HTERT RPE-1 (cell line): ENCODE data around the gene BMAL1.

Experiments used
- in situ Hi-C: fragments of 300-500 bp; cut with MboI; formaldehyde crosslinking; loops from 4 replicates; pipeline ENCODE4 v1.14.3; 2020; ENCODE audit warnings: low sequenced_read_pairs

BMAL1 gene

DNA sequence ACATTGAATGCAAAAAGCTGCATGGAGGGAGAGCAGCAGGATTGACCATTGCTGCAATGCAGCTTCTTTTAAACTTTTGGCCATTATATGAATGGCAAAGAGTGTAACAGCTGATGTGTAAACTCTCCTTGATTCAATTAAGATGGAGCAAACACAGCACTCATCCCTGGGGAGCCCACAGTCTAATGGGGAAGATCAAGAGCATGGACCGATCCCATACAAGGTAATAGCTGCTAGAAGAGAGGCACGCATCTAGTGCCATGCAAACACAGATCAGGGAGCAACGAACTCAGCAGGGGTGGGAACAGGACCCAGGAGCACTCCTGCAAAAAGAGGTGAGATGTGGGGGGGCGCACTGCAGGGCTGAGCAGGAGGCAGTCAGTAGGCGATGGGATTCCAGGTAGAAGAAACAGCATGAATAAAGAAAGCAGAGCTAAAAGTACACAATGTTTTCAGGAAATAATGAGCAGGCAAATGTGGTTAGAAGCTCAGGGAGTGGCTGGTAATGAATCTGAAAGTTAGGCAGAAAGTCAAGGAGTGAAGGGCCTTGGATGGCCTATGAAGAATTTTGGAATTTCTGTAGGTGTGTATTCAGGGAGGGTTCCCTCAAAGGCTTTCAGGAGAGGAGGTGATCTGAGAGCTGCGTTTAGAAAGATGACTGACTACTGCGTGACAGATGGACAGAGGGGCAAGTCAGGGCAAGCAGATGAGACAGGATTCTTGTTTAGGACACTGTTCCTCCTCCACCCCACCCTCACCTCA lies 17.2 kb upstream of the BMAL1 start:
- in situ Hi-C loops: no loop called here

- in situ Hi-C loops: no loop called here
Observed at GRCh38 chr11:13260963-13261588, 16.5 kb upstream of the BMAL1 start.

- in situ Hi-C loops: no loop called here
Observed at GRCh38 chr11:13261591-13262061, 16.0 kb upstream of the BMAL1 start.

DNA sequence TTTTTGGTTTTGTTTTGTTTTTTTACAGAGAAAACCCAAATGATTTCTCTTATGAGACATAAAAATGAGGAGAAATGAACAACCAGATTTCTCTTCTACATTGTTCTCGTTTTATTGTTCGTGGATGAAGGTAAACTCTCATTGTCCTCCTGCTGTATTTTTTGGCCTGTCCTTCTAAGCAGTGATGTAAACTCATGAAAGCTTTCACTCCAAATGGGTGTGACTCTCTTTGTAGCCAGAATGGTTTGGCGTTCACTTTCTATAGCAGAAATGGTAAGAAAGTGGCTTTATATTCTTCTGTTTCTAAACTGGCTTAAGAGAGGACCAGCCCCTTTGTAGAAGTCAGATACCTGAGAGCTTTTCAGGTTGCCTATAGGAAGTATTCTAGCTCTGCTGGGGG lies 15.5 kb upstream of the BMAL1 start:
- in situ Hi-C loops: no loop called here

DNA sequence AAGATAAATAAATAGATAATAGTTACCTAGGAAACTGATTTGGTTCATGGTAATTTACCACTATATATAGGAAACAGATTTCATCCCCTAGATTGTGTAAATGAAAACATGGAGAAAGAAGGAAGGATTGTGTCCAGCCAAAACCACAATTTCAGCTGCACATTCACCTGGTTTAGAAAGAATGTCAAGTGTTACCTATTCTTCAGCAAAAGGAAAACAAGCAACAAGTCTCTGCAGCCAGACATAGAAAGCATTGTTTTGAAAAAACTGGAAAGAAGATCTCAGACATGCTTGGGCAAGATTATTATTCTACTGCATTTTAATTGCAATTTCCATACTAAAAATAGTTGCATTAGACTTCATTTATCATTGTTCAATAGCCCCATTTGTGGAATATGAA lies 8.8 kb upstream of the BMAL1 start:
- in situ Hi-C loops: no loop called here

DNA sequence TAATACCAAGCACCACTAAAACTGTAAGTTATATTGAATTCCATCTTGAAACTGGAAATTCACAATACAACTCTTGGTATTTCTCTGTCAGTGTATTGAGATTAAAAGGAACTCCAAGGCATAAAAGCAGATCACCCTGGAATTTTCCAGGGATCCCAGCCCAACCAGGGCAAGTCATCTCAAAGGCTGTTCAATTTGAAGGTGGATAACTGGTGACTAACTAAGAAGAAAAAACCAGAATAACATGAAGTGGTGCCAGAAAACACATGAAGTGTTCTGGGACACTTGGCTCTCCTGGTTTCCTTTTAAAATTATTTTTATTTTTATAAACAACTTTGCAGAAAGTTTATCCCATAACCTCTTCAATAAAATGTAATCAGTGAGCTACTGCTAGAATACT lies 7.8 kb upstream of the BMAL1 start:
- in situ Hi-C loops: no loop called here

DNA sequence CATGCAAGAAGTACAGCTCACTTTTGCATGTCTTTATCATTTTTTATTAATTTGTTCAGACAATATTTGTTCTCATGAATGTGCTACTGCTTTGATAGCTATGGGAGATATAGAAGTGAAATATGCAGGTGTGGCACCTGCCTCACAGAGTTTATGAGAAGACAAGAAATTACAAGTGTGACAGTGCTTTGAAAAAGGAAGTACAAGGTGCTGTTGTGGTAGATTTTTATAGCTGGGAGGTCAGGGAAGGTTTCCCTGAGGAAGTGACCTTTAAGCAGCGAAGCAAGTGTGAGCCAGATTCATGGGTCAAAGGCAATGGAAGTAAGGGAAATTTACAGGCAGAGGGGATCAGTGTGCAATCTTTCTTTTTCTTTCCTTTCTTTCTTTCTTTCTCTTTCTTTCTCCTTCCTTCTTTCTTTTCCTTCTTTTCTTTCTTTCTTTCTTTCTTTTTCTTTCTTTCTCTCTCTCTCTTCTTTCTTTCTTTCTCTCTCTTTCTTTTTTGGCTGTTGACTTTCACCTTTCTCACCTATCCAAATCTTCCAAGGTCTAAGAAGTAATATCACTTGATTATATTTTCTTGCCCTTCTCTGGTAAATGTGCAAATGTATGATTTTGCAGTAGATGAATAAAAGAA lies 6.4 kb upstream of the BMAL1 start:
- in situ Hi-C loops: no loop called here

DNA sequence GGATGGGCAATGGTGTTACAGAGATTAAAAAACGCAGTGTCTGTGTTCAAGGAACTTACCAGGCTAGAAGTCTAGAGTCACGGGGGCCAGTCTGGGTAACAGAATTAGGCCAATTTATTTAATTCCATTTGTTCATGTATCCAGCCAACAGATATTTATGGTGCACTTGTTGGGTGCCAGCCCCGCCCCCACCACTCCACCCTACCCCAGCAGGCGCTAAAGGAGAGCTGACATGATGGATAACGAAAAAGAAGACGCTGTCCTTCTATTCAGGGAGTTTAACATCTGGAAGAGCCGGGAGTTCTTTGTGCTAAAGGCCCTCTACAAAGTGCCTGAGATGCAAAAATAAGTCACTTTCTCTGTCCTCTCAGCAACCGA lies 1.1 kb upstream of the BMAL1 start:
- in situ Hi-C loops: no loop called here

- in situ Hi-C loops: no loop called here
Observed at GRCh38 chr11:13276832-13277767, 490 bp upstream of the BMAL1 start.

GRCh38 chr11:13278609-13279486 lies 1.3 kb downstream of the BMAL1 start:
- in situ Hi-C loops: no loop called here

- in situ Hi-C loops: no loop called here
Observed at GRCh38 chr11:13279487-13279834, 1.9 kb downstream of the BMAL1 start.

- in situ Hi-C loops: no loop called here
Observed at GRCh38 chr11:13280092-13280722, 2.6 kb downstream of the BMAL1 start.

DNA sequence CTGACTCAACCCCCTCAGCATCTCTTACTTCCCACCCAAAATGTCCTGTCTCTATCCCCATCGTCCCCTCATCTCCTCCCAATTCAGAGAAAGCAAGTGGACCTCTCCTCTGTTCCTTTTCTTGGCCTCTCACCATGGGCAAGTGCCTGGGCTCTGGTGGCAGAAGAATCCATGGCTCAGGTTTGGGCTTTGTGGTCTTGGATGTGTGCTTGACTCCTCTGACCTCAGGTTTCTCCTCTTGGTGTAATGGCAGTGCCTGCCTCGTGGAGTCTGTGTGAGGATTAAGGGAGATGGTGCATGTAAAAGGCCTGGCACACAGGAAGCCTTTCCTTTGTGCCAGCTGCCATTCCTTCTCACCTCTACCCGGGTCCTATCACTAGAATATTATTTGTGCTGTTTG lies 3.2 kb downstream of the BMAL1 start:
- in situ Hi-C loops: no loop called here

DNA sequence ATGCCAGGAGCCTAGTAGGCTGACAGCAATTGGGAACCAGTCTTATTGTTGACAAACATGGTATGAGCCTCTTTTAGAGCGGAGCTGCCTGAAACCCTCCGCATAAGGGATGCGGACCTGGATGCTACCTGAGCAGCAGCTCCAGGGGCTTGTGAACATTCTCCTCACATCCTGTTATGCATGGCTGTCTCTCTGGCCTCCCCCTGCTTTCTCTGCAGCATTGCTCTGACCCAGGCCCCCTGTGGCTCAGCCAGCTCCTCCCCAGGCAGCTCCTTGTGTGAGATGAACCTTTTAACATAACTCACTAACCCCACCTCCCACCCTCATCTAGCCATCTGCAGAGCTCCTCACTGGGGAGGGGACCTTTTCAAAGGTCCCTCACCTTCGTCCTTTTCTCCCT lies 6.0 kb downstream of the BMAL1 start:
- in situ Hi-C loops: no loop called here

GRCh38 chr11:13284776-13285588 lies 7.4 kb downstream of the BMAL1 start:
- in situ Hi-C loops: no loop called here

DNA sequence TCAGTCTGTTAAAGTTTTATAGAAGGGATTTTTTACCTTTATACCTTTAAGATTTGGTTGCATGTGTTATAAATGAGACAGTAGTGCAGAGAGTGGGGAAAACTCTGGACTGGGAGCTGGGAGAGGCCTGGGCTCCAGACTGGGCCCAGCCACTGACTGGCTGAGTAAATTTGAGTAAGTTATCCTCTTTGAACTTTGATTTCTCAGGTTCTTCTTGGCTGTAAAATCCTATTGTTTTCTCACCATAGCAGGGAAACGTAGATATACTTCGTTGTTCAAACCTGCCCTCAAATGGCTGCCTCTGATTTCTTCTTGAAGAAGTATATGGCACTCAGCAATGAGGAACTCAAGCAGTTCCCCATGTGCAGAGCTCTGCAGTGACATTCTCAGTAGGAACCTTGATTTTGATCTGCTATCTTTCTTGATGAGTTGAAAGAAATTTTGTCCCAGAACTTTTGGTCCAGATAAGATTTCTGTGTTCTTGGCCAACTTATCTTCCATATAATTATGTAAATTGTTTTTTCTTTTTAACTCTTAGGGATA lies 8.8 kb downstream of the BMAL1 start:
- in situ Hi-C loops: no loop called here

DNA sequence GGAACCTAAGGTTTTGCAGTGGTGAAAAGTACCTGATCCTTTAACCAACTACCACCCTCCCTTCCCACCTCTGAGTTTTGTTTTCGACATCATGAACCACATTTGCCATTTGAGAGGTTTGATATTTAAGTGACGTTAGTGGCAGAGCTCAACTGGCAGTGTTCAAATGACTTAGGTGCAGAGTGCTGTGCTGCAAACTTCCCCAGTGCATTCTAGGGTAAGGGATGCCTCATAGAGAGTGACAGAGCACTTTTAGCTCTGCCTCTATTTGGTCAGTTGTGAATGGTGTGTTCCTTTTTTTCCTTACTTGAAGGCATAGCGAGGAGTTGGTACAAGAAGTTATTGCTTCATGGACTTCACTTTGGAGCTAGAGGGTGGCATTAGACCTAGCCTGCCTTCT lies 9.4 kb downstream of the BMAL1 start:
- in situ Hi-C loops: no loop called here

- in situ Hi-C loops: no loop called here
Observed at GRCh38 chr11:13287681-13288080, 10.1 kb downstream of the BMAL1 start.
